GM12878 (cell line): Measurements from ENCODE around the gene CNKSR3. TPM values are rescaled to one million over a fixed set of nuclear protein-coding genes. Genes with fewer than 3 reads are reported as not detected.

Experiments
- BMI1 ChIP-seq: fragments of 450-650 bp; IDR thresholded peaks from 2 replicates; pipeline ENCODE4 v1.6.1; 2016; ENCODE audit warnings: mild to moderate bottlenecking, moderate library complexity, borderline replicate concordance
- CBFB ChIP-seq: IDR thresholded peaks from 2 replicates; pipeline ENCODE4 v1.6.1; 2016; ENCODE audit warnings: antibody characterized with exemption, low read depth
- ESRRA ChIP-seq: IDR thresholded peaks from 2 replicates; pipeline ENCODE4 v1.6.1; 2012; ENCODE audit warnings: mild to moderate bottlenecking, low read length, improper control_type of control experiment
- RB1 ChIP-seq: fragments of 450-650 bp; formaldehyde crosslinking; IDR thresholded peaks from 2 replicates; pipeline ENCODE4 v1.6.1; 2017; ENCODE audit warnings: mild to moderate bottlenecking, borderline replicate concordance
- SKIL ChIP-seq: fragments of 450-650 bp; IDR thresholded peaks from 2 replicates; pipeline ENCODE4 v1.6.1; 2017; ENCODE audit warnings: mild to moderate bottlenecking, low read depth, inconsistent platforms; ENCODE audit not compliant: poor library complexity, severe bottlenecking
- polyA plus RNA-seq, 11 experiments: library from polyadenylated mRNA; depleted of rRNA in 4 of 11; unstranded in 6 of 11; stranded (reverse) in 5 of 11; fragments of >200 nt; fragmentation: Nextera tagmentation in 4 of 11; fragmentation: Illumina TruSeq in 1 of 11; extraction: Ambion mirVana in 4 of 11; extraction: Trizol in 1 of 11; gene quantifications; 1 replicate in 1 of 11; 2 replicates in 10 of 11; pipeline versions ENCODE4 v1.2.1 to v1.2.3, GENCODE V29; 2011 to 2016; ENCODE audit warnings: inconsistent platforms in 2 of 11, missing spikeins in 2 of 11, low read depth in 1 of 11
- total RNA-seq, 4 experiments: library from RNA; depleted of rRNA in 3 of 4; stranded (reverse); fragments of >200 nt in 3 of 4; fragmentation: Illumina TruSeq in 1 of 4; extraction: Trizol in 1 of 4; gene quantifications; 2 replicates each; pipeline versions ENCODE4 v1.2.1 to v1.2.3, GENCODE V29; 2013 to 2021
- TF ChIP-seq, protein P1 (sequence below): fragments of 450-650 bp; conservative IDR thresholded peaks from 2 replicates; pipeline ENCODE4 v1.6.1; 2017; ENCODE audit warnings: mild to moderate bottlenecking, moderate library complexity
- TF ChIP-seq, protein P2 (sequence below): fragments of 450-650 bp; IDR thresholded peaks from 2 replicates; pipeline ENCODE4 v1.6.1; 2014; ENCODE audit warnings: mild to moderate bottlenecking
- TF ChIP-seq, protein P3 (sequence below): fragments of 450-650 bp; IDR thresholded peaks from 2 replicates; pipeline ENCODE4 v1.6.1; 2017; ENCODE audit warnings: low read depth, mild to moderate bottlenecking, moderate library complexity

Gene CNKSR3
- total and polyA plus RNA-seq, 10 of the 15 experiments (the other 5 are each of a cell fraction or from before 2014, with no cell fraction given): under 0.01 to 0.48 (median 0.12) TPM; not detected in 2

DNA sequence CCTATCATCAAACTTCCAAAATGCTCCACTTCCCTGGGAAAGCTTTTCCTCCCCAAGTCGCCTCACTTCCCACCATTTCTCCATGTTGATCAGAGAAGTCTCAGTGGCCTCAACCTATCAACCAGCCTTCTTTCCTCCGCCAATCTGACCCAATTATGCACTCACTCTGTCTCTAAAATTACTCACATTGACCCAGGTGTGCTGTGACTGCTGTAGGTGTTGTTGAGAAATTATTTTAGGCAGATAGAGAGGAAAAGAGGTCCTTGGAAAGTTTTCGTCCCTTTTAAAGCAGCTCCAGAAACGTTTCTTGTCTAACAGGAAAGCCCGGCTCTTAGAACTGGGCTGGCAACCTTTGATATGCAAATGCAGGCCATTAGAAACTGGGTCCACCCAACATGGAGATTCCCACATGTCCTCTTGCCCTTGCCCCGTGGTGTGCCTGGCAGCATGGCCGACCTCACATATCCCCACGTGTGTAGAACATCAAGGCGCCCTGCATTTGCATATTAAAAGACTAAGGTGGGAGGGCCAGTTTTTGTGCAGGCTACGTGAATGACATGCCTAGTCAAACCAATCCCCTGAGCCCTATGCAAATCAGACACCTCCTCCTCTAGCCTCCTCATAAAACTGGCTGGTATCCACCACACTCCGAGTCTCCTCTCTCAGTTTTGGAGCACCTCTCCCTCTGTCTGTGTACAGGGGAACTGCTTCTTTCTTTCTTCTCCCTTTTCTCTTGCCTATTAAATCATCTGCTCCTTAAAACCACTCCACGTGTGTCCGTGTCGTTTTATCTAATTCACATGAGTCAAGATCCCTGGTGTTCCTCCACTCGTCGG is 166.8 kb downstream of the CNKSR3 start (continued):
- TF ChIP-seq SKIL: no peak
- TF ChIP-seq BMI1: no peak
- TF ChIP-seq, protein P1, sequence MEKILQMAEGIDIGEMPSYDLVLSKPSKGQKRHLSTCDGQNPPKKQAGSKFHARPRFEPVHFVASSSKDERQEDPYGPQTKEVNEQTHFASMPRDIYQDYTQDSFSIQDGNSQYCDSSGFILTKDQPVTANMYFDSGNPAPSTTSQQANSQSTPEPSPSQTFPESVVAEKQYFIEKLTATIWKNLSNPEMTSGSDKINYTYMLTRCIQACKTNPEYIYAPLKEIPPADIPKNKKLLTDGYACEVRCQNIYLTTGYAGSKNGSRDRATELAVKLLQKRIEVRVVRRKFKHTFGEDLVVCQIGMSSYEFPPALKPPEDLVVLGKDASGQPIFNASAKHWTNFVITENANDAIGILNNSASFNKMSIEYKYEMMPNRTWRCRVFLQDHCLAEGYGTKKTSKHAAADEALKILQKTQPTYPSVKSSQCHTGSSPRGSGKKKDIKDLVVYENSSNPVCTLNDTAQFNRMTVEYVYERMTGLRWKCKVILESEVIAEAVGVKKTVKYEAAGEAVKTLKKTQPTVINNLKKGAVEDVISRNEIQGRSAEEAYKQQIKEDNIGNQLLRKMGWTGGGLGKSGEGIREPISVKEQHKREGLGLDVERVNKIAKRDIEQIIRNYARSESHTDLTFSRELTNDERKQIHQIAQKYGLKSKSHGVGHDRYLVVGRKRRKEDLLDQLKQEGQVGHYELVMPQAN: no peak
- TF ChIP-seq, protein P2, sequence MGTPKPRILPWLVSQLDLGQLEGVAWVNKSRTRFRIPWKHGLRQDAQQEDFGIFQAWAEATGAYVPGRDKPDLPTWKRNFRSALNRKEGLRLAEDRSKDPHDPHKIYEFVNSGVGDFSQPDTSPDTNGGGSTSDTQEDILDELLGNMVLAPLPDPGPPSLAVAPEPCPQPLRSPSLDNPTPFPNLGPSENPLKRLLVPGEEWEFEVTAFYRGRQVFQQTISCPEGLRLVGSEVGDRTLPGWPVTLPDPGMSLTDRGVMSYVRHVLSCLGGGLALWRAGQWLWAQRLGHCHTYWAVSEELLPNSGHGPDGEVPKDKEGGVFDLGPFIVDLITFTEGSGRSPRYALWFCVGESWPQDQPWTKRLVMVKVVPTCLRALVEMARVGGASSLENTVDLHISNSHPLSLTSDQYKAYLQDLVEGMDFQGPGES: no peak
- no peak for TF ChIP-seq ESRRA
- TF ChIP-seq, protein P3, sequence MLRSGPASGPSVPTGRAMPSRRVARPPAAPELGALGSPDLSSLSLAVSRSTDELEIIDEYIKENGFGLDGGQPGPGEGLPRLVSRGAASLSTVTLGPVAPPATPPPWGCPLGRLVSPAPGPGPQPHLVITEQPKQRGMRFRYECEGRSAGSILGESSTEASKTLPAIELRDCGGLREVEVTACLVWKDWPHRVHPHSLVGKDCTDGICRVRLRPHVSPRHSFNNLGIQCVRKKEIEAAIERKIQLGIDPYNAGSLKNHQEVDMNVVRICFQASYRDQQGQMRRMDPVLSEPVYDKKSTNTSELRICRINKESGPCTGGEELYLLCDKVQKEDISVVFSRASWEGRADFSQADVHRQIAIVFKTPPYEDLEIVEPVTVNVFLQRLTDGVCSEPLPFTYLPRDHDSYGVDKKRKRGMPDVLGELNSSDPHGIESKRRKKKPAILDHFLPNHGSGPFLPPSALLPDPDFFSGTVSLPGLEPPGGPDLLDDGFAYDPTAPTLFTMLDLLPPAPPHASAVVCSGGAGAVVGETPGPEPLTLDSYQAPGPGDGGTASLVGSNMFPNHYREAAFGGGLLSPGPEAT: no peak
- TF ChIP-seq CBFB: no peak
- TF ChIP-seq RB1: no peak
